Small intestine (tissue), 16 donors: ENCODE data around the gene GRAMD1B. TPM values are rescaled to one million over a fixed set of nuclear protein-coding genes. Genes with fewer than 3 reads are reported as not detected.

ENCODE experiments used
- DNase-seq, 2 donors: peaks; one replicate each; pipeline versions ENCODE4 v3.0.0 to v3.0.0-alpha.2; 2013
- FAIRE-seq: peaks from 2 replicates; lab custom pipeline; 2012; peaks lifted over from hg19 to GRCh38; lab: Jason Lieb, UNC
- H3K27ac ChIP-seq, 3 donors: one replicate each; pipeline ENCODE4 v1.5.1; 2013; ENCODE audit warnings: low read length in 2 of 3, mild to moderate bottlenecking in 2 of 3, control low read depth in 1 of 3, inconsistent platforms in 1 of 3, low read depth in 1 of 3, moderate library complexity in 1 of 3
- H3K27me3 ChIP-seq, 3 donors: one replicate each; pipeline ENCODE4 v1.6.1; 2013; ENCODE audit warnings: low read length in 3 of 3, inconsistent platforms in 1 of 3; ENCODE audit not compliant: control insufficient read depth in 3 of 3, insufficient read depth in 3 of 3
- H3K36me3 ChIP-seq, 3 donors: one replicate each; pipeline ENCODE4 v1.6.1; 2013; ENCODE audit warnings: low read length in 3 of 3, inconsistent platforms in 1 of 3, low read depth in 1 of 3, mild to moderate bottlenecking in 1 of 3, moderate library complexity in 1 of 3; ENCODE audit not compliant: control insufficient read depth in 3 of 3, insufficient read depth in 2 of 3
- H3K4me1 ChIP-seq, 3 donors: one replicate each; pipeline ENCODE4 v1.6.1; 2013; ENCODE audit warnings: low read length in 2 of 3, inconsistent platforms in 1 of 3, low read depth in 1 of 3, mild to moderate bottlenecking in 1 of 3, moderate library complexity in 1 of 3; ENCODE audit not compliant: control insufficient read depth in 3 of 3, insufficient read depth in 2 of 3
- H3K4me3 ChIP-seq, 3 donors: one replicate each; pipeline ENCODE4 v1.5.1; 2013; ENCODE audit warnings: low read length in 3 of 3, control low read depth in 1 of 3, inconsistent platforms in 1 of 3, low read depth in 1 of 3, mild to moderate bottlenecking in 1 of 3, moderate library complexity in 1 of 3
- H3K9me3 ChIP-seq, 2 donors: one replicate each; pipeline ENCODE4 v1.6.1; 2013; ENCODE audit warnings: low read depth in 1 of 2, low read length in 1 of 2; ENCODE audit not compliant: control insufficient read depth in 2 of 2, insufficient read depth in 1 of 2
- WGBS, 3 donors: extraction: QIAGEN DNeasy Blood & Tissue Kit; methylation state at CpG; one replicate each; pipeline ENCODE4 v1.1.7; 2013; 5-methylcytosine and 5-hydroxymethylcytosine counted together
- long read RNA-seq, 10 donors: transcript quantifications; one replicate each; lab custom pipeline, GENCODE V29; 2026
- polyA plus RNA-seq, 4 donors: library from polyadenylated mRNA; stranded (reverse) in 3 of 4; unstranded in 1 of 4; fragments of 200-250 nt in 3 of 4; fragments of 120-200 nt in 1 of 4; gene quantifications; one replicate each; pipeline versions ENCODE4 v1.2.1 to v1.2.3, GENCODE V29; 2013
- donor health status: healthy with polysubstance abuse.
- donor health status: control.
- donor health status: control.
- donor health status: Bipolar disorder and iron deficiency.
- donor health status: healthy.

Gene GRAMD1B
- 10 to 100 TPM; 37.8 to 75.6 (median 57.7) TPM for polyA plus RNA-seq
- long read RNA-seq, donor 1, partial matches to known transcripts = 0 of 3 reads
- long read RNA-seq, donor 1, other reads (novel, unspliced or antisense) = 0 of 3 reads
- long read RNA-seq, donor 2 = 0 reads
- long read RNA-seq, donor 3, partial matches to known transcripts = 0 of 2 reads
- long read RNA-seq, donor 3, other reads (novel, unspliced or antisense) = 0 of 2 reads
- long read RNA-seq, donor 4 = 0 reads
- long read RNA-seq, donor 5, partial matches to known transcripts = 0 of 1 reads
- long read RNA-seq, donor 5, other reads (novel, unspliced or antisense) = 0 of 1 reads
- long read RNA-seq, donor 6 = 0 reads
- long read RNA-seq, donor 7 = 0 reads
- long read RNA-seq, donor 8 = 0 reads
- long read RNA-seq, donor 9 = 0 reads
- long read RNA-seq, donor 10, partial matches to known transcripts = 22 of 25 reads
- long read RNA-seq, donor 10, other reads (novel, unspliced or antisense) = 0 of 25 reads

DNA sequence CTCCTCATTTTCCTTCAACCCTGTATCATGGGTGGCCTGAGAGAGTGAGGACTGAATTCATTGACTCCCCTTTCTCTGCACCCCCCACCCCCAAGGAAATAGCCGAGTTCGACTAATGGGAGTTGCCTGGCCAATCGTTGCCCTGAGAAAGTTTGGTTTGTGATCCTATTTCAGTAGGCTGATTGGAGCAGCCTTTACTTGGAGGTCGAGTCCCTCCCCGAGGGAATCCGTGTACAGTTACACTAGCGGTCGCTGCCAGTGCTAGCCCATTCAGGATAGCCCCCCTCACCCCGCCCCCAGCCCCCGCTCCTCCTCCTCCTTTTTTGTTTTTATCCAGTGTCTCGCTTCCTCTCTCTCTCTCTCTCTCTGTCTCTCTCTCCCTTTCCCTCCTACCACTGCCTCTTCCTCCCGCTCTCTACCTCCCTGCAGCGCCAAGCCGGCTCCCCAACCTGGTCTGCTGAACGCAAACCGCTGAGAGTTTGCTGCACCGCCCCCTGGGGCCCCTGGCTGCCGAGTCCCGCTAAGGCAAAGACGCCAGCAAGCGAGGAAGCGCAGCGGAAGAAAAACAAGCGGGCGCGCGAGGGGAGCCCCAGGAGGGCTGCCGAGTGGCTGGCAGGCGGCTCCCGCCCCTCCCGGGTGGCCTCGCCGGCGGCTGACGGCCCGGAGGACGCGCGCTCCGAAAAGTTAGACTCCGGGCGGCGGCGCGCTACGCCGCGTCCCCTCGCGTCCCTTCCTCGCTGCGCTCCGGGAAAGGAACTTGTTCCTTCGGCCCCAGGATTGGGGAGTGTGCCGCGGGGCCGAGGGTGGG is at the start of gene GRAMD1B:
Gene GRAMD1B, plus strand, starts transcription at position 357 of the 808 bp plus-strand sequence. CDS start 524 bp downstream, outside the sequence.
- H3K27ac ChIP-seq = peak within 1 kb of the TSS; percentile 47 to 90 (median 60)
- FAIRE-seq = no peak

DNA sequence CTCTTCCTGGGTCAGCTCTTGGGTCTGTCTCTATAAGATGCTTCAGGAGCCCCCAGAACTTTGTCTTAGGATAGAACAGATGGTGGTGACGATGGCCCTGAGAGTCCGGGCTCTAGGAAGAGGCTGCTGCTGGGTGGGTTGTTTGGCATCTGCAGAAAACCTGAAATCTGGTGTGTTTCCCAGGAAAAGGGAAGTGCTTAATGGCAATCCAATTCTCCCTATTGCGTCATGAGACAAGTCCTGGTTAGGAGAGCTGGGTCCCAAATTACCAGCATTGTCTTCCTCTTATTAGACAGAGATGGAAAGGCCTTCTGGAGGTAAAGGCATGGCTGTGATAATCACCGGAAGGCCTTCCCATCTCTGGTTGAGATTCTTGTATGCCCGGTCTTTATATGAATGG is 48.9 kb upstream of the GRAMD1B start:
- no peak overlapping the region for H3K27ac ChIP-seq
- no peaks in the 10 kb centered on the region for H3K4me1 ChIP-seq
- no peak for FAIRE-seq
- no peaks in the 10 kb centered on the region for H3K9me3 ChIP-seq
- H3K27me3 ChIP-seq = peaks cover 0 to 11% (median 0%) of the 10 kb centered on the region in 3 donors
- no peaks in the 10 kb centered on the region for H3K36me3 ChIP-seq
- H3K4me3 ChIP-seq = no peak overlapping the region
- WGBS, 3 donors = 91 to 92% (median 91%) methylated on average over 5 of the region's 5 CpGs
- DNase-seq = no peak

More for the DNA sequence above, at the start of gene GRAMD1B:
- no peaks in the 10 kb centered on the region for H3K27me3 ChIP-seq
- H3K36me3 ChIP-seq = peaks cover 0 to 19% (median 0%) of the 10 kb centered on the region in 3 donors
- H3K9me3 ChIP-seq = no peaks in the 10 kb centered on the region
- peak; percentile 59 to 80 for DNase-seq
- peak within 1 kb of the TSS; percentile 44 to 61 (median 58) for H3K4me3 ChIP-seq
- WGBS, 3 donors = 1% methylated on average over 36 to 57 of the region's 57 CpGs
- H3K4me1 ChIP-seq = peaks cover 5 to 30% (median 5%) of the 10 kb centered on the region in 3 donors

DNA sequence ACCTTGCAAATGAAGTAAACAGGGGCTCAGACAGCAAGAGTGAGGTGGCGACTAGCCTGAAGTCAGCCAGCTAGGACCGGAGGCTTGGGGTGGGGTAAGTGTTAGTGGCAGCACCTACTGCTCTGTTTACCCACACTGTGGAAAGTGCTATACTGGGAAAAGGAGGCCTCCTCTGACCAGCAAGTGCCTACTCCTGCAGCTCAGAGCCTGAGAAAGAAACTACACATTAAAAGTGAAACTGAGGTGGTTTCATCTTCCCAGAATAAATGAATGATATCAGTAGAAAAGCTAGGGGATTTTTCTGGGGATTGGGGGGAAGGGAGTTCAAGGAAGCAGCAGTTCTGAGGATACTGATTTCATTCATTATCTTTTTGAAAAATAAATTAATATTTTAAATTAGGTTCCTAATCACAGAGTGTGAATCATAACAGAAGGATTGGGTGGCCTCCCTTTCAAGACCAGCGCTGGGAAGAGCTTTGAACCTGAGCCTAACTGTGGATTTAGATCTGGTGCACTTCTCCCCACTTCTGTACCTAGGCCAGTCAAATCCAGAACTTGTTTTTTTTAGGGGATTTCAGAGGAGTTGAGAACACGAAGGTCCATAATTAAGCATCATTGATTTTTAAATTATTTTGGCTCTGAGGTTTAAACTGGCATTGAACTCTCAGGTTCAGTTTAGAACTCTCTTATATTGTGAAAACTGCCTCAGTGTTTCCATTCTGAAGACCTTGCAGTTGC is 48.1 kb upstream of the GRAMD1B start:
- FAIRE-seq (no peak), DNase-seq (no peak)
- WGBS, 3 donors = 68 to 71% (median 68%) methylated on average over 4 of the region's 4 CpGs
- Histone ChIP-seq H3K36me3 (no peaks in the 10 kb centered on the region), H3K27me3 (peaks cover 0 to 9% (median 0%) of the 10 kb centered on the region in 3 donors), H3K9me3 (no peaks in the 10 kb centered on the region), H3K27ac (no peak overlapping the region), H3K4me1 (no peaks in the 10 kb centered on the region), H3K4me3 (no peak overlapping the region)

DNA sequence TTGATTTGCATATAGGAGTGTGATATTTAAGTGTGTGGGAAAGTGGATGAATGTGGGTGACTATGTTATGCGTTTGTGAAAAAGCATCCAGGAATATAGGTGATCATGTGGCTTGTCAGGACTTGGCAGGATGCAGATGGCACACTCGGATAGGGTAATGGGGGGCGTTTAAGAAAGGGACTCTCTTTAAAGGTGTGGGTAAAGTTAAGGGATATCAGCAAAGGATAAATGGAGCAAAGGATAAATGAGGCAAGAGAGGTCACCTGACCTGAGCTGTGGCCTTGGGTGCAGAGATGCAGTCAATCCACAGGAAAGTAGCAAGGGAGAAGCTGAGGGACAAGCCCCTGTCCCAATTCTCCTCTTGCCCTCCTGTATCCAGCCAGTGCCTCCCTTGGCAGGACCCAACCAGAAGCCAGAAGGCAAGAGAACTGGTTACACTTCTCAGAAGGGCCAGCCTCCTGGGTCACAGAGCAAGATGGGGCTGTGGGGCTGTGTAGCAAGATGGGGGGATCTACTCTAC is 47.5 kb upstream of the GRAMD1B start:
- FAIRE-seq (no peak), DNase-seq (no peak)
- 75 to 85% (median 79%) methylated on average over 3 of the region's 3 CpGs for WGBS, 3 donors
- Histone ChIP-seq H3K9me3 (no peaks in the 10 kb centered on the region), H3K36me3 (no peaks in the 10 kb centered on the region), H3K27ac (no peak overlapping the region), H3K4me1 (no peaks in the 10 kb centered on the region), H3K4me3 (no peak overlapping the region), H3K27me3 (peaks cover 0 to 9% (median 0%) of the 10 kb centered on the region in 3 donors)

DNA sequence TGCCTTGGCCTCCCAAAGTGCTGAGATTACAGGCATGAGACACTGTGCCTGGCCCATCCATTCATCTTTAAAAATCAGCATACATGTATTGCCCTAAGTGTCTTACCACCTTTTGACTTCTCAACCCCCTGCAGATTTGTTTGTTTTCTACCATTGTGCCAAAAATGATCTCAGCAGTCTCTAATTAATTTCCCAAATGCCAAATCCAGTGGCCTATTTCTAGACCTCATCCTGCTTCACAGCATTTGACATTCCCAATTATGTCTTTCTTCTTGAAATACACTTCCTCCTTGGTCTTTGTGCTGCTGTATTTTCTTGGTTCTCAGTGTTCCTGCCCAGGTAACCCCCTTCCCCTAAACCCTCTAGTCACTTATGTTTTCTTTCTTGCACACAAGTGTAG is 46.0 kb upstream of the GRAMD1B start:
- Histone ChIP-seq H3K4me1 (no peaks in the 10 kb centered on the region), H3K27me3 (peaks cover 0 to 9% (median 0%) of the 10 kb centered on the region in 3 donors), H3K9me3 (no peaks in the 10 kb centered on the region), H3K27ac (no peak overlapping the region), H3K36me3 (no peaks in the 10 kb centered on the region), H3K4me3 (no peak overlapping the region)
- DNase-seq (no peak), FAIRE-seq (no peak)

DNA sequence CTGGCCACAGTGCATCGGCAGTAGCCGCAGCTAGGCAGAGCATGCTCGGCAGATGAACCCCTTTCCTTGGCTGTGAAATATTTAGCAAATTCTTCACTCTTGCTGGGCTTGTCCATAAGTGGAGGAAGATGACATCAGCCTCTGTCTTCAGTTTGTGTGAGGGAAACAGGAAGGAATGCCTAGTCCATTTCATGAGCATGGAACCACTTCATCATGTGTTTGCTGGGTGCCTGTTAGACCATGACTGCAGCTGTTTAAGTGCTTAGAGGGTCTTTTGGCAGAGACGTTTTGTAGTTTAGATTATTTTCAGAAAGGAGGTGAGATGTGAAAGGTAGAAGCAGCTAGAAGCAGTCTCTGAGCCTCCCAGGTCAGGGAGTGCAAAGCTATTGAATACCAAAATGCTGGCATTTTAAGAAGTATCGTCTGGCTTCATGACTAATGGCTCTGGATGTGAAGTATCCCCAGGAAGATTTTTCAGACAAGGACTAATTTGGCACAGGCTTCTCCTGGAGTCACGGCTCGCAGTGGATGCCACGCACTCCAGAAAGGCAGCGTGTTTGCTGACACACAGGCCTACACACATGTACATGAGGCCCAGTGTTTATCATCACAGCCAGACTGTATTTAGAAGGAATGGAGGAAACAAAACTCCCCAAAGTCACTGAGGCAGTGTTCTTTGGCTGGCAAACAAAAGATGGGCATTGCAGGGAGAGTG is 43.1 kb upstream of the GRAMD1B start:
- WGBS, 3 donors = 77 to 91% (median 81%) methylated on average over 9 of the region's 9 CpGs
- no peak for FAIRE-seq
- Histone ChIP-seq H3K36me3 (no peaks in the 10 kb centered on the region), H3K9me3 (no peaks in the 10 kb centered on the region), H3K27ac (no peak overlapping the region), H3K4me3 (no peak overlapping the region), H3K27me3 (peaks cover 0 to 9% (median 0%) of the 10 kb centered on the region in 3 donors), H3K4me1 (no peaks in the 10 kb centered on the region)
- no peak for DNase-seq

DNA sequence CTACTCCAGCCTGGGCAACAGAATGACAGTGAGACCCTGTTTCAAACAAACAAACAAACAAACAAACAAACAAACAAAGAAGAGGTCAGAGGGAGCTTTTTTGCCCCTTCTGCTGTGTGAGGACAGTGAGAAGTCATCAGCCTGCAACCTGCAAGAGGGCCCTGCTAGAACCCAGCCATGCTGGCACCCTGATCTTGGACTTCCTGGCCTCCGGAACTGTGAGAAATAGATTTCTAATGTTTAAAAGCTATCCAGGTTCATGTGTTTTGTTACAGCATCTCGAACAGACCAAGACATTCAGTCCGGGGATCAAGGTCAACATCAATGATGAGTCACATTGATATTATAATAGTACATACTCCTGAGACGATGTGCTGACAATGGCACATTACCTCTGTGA is 41.4 kb upstream of the GRAMD1B start:
- no peak for DNase-seq
- 72 to 83% (median 72%) methylated on average over 4 of the region's 4 CpGs for WGBS, 3 donors
- Histone ChIP-seq H3K4me3 (no peak overlapping the region), H3K4me1 (no peaks in the 10 kb centered on the region), H3K27me3 (peaks cover 0 to 13% (median 0%) of the 10 kb centered on the region in 3 donors), H3K9me3 (no peaks in the 10 kb centered on the region), H3K36me3 (no peaks in the 10 kb centered on the region), H3K27ac (no peak overlapping the region)
- FAIRE-seq = no peak
